ENCODE measurements around the gene KRTAP5-5.
A peak's percentile ranks its signal among the peaks of the same experiment; 100 is the strongest.
"Not testable (repeated sequence)": the region's sequence is repeated elsewhere in the genome, so short reads cannot be mapped to it uniquely, and the experiment has no call there.

KRTAP5-5 gene

GRCh38 chr11:1607156-1607845 is 22.3 kb upstream of the KRTAP5-5 start:
- not testable (repeated sequence) for DNase-seq

GRCh38 chr11:1607901-1608300 is 21.7 kb upstream of the KRTAP5-5 start:
- not testable (repeated sequence) for DNase-seq

GRCh38 chr11:1608363-1608762 is 21.2 kb upstream of the KRTAP5-5 start, which contains the start of gene KRTAP5-3:
TSS of gene KRTAP5-3 (minus strand) at chr11:1608463. CDS start at chr11:1608385, 78 bp downstream.
- no peak for DNase-seq

- DNase-seq: peak; percentile 21
Measured at GRCh38 chr11:1618231-1618630, 11.3 kb upstream of the KRTAP5-5 start.

- DNase-seq: no peak
Measured at GRCh38 chr11:1619449-1619848, 10.1 kb upstream of the KRTAP5-5 start.

GRCh38 chr11:1622086-1622485 is 7.5 kb upstream of the KRTAP5-5 start, which contains the start of gene KRTAP5-4:
TSS of gene KRTAP5-4 (minus strand) at chr11:1622138. CDS start at chr11:1622093, 45 bp downstream.
- no peak for DNase-seq

GRCh38 chr11:1623716-1624115 is 5.9 kb upstream of the KRTAP5-5 start:
- DNase-seq: no peak

- DNase-seq: no peak
Measured at GRCh38 chr11:1624621-1625020, 5.0 kb upstream of the KRTAP5-5 start.

- no peak for DNase-seq
Measured at GRCh38 chr11:1625541-1625940, 4.0 kb upstream of the KRTAP5-5 start.

- DNase-seq: no peak
Measured at GRCh38 chr11:1628506-1629325, 859 bp upstream of the KRTAP5-5 start.

- DNase-seq: no peak
Measured at GRCh38 chr11:1630271-1630670, 696 bp downstream of the KRTAP5-5 start.

- DNase-seq: no peak
Measured at GRCh38 chr11:1631066-1631568, 1.5 kb downstream of the KRTAP5-5 start.

GRCh38 chr11:1632053-1632714 is 2.6 kb downstream of the KRTAP5-5 start:
- DNase-seq: no peak

GRCh38 chr11:1633864-1634263 is 4.3 kb downstream of the KRTAP5-5 start:
- DNase-seq: no peak

GRCh38 chr11:1636291-1636950 is 6.8 kb downstream of the KRTAP5-5 start:
- no peak for DNase-seq

GRCh38 chr11:1637628-1638027 is 8.1 kb downstream of the KRTAP5-5 start:
- DNase-seq: no peak

- no peak for DNase-seq
Measured at GRCh38 chr11:1638344-1638743, 8.8 kb downstream of the KRTAP5-5 start.

- no peak for DNase-seq
Measured at GRCh38 chr11:1639102-1639620, 9.6 kb downstream of the KRTAP5-5 start.

GRCh38 chr11:1639666-1640065 is 10.1 kb downstream of the KRTAP5-5 start:
- no peak for DNase-seq

GRCh38 chr11:1640076-1640946 is 10.7 kb downstream of the KRTAP5-5 start:
- DNase-seq: no peak

- DNase-seq: no peak
Measured at GRCh38 chr11:1641096-1641495, 11.5 kb downstream of the KRTAP5-5 start.
